HG03064 (cell line): Measurements from ENCODE around the gene ATP1A1.

Experiments used
- ATAC-seq: cut with Tn5 transposase; IDR thresholded peaks from one replicate; pipeline ENCODE4 v1.9.1; 2021; ENCODE audit warnings: low read depth; ENCODE audit not compliant: unreplicated experiment

ATP1A1 gene

GRCh38 chr1:116372651-116373430, at the start of gene ATP1A1:
ATP1A1 (plus strand) TSS chr1:116373244; CDS start chr1:116373512, 268 bp downstream.
- ATAC-seq: peak; percentile 60

GRCh38 chr1:116323491-116323890, 49.6 kb upstream of the ATP1A1 start:
- no peak for ATAC-seq

- no peak for ATAC-seq
Observed at GRCh38 chr1:116324411-116324810, 48.6 kb upstream of the ATP1A1 start.

- no peak for ATAC-seq
Observed at GRCh38 chr1:116325104-116325503, 47.9 kb upstream of the ATP1A1 start.

- ATAC-seq: no peak
Observed at GRCh38 chr1:116325922-116326321, 47.1 kb upstream of the ATP1A1 start.

- ATAC-seq: no peak
Observed at GRCh38 chr1:116326486-116326885, 46.6 kb upstream of the ATP1A1 start.

- ATAC-seq: no peak
Observed at GRCh38 chr1:116328671-116329070, 44.4 kb upstream of the ATP1A1 start.

- ATAC-seq: no peak
Observed at GRCh38 chr1:116329524-116330341, 43.3 kb upstream of the ATP1A1 start.

GRCh38 chr1:116330342-116330652, 42.7 kb upstream of the ATP1A1 start:
- no peak for ATAC-seq

- no peak for ATAC-seq
Observed at GRCh38 chr1:116330846-116331245, 42.2 kb upstream of the ATP1A1 start.

- no peak for ATAC-seq
Observed at GRCh38 chr1:116331523-116331922, 41.5 kb upstream of the ATP1A1 start.

GRCh38 chr1:116332451-116332850, 40.6 kb upstream of the ATP1A1 start:
- no peak for ATAC-seq

- no peak for ATAC-seq
Observed at GRCh38 chr1:116333171-116334014, 39.7 kb upstream of the ATP1A1 start.

GRCh38 chr1:116334015-116334547, 39.0 kb upstream of the ATP1A1 start:
- no peak for ATAC-seq

GRCh38 chr1:116334868-116335635, 38.0 kb upstream of the ATP1A1 start:
- no peak for ATAC-seq

- no peak for ATAC-seq
Observed at GRCh38 chr1:116335850-116336624, 37.0 kb upstream of the ATP1A1 start.

- no peak for ATAC-seq
Observed at GRCh38 chr1:116337398-116337797, 35.6 kb upstream of the ATP1A1 start.

- no peak for ATAC-seq
Observed at GRCh38 chr1:116338400-116338799, 34.6 kb upstream of the ATP1A1 start.

- no peak for ATAC-seq
Observed at GRCh38 chr1:116340506-116341231, 32.4 kb upstream of the ATP1A1 start.
